GM12878 (cell line): ENCODE measurements around the gene TSPEAR. TPM values are rescaled to one million over a fixed set of nuclear protein-coding genes. Genes with fewer than 3 reads are reported as not detected.
"Not testable (repeated sequence)": the region's sequence is repeated elsewhere in the genome, so short reads cannot be mapped to it uniquely, and the experiment has no call there.

ENCODE experiments used
- ATAC-seq: fragments of 200-7000 bp; cut with Tn5 transposase; 3 replicates; pipeline ENCODE4 v1.9.1; 2020; ENCODE audit warnings: mild to moderate bottlenecking, moderate library complexity
- BruUV-seq: library from RNA; stranded (reverse); fragments of 400-500 nt; replicated peaks from 2 replicates; lab custom pipeline; 2021; lab: Mats Ljungman, UMichigan
- CTCF ChIA-PET: fragments of 300-600 bp; sonication (Branson Sonifier 250); formaldehyde crosslinking; extraction: SDS; loops from one replicate; lab custom pipeline; 2021; ENCODE audit warnings: inconsistent platforms; lab: Yijun Ruan, JAX
- POLR2A ChIA-PET: fragments of 350-600 bp; formaldehyde crosslinking; extraction: SDS; loops from one replicate; lab custom pipeline; 2021; ENCODE audit warnings: inconsistent platforms; lab: Charles Lee
- RAD21 ChIA-PET: fragments of 300-600 bp; sonication (Branson Sonifier 250); formaldehyde crosslinking; loops from one replicate; lab custom pipeline; 2023; ENCODE audit warnings: antibody characterized with exemption; ENCODE audit not compliant: unreplicated experiment; lab: Charles Lee
- SMC1A ChIA-PET: fragments of 300-600 bp; sonication (Branson Sonifier 250); formaldehyde crosslinking; loops from one replicate; lab custom pipeline; 2023; ENCODE audit not compliant: unreplicated experiment, uncharacterized antibody; lab: Charles Lee
- DNase-seq: peaks from one replicate; pipeline ENCODE4 v3.0.0-alpha.2; 2011; ENCODE audit warnings: low read depth, low spot score
- FAIRE-seq: peaks from 3 replicates; lab custom pipeline; 2011; peaks lifted over from hg19 to GRCh38; lab: Jason Lieb, UNC
- H2AFZ ChIP-seq: 2 replicates; pipeline ENCODE4 v1.6.0; 2011; ENCODE audit warnings: low read depth, low read length, control low read depth; ENCODE audit not compliant: control insufficient read depth
- H3K27ac ChIP-seq: 2 replicates; pipeline ENCODE4 v1.5.1; 2011; ENCODE audit warnings: control low read depth; ENCODE audit not compliant: control insufficient read depth, insufficient read depth
- H3K27me3 ChIP-seq, 2 experiments: replicated peaks in 1 of 2; 2 replicates each; pipeline versions ENCODE4 v1.6.0 to v1.6.1; 2011; ENCODE audit warnings: low read length in 1 of 2; ENCODE audit not compliant: control insufficient read depth in 2 of 2, insufficient read depth in 2 of 2
- H3K36me3 ChIP-seq, 2 experiments: 2 replicates each; pipeline ENCODE4 v1.5.1; 2011; ENCODE audit warnings: low read length in 1 of 2; ENCODE audit not compliant: control insufficient read depth in 2 of 2, insufficient read depth in 2 of 2
- H3K4me1 ChIP-seq: 2 replicates; pipeline ENCODE4 v1.6.1; 2011; ENCODE audit warnings: mild to moderate bottlenecking, low read length, moderate library complexity, mixed read lengths; ENCODE audit not compliant: control insufficient read depth, insufficient read depth
- H3K4me2 ChIP-seq: 2 replicates; pipeline ENCODE4 v1.6.0; 2011; ENCODE audit warnings: control low read depth; ENCODE audit not compliant: control insufficient read depth, insufficient read depth
- H3K4me3 ChIP-seq: fragments of 200-600 bp; sonication (generic); 2 replicates; pipeline ENCODE4 v1.5.1; 2016
- H3K79me2 ChIP-seq: 2 replicates; pipeline ENCODE4 v1.6.0; 2011; ENCODE audit warnings: low read length; ENCODE audit not compliant: control insufficient read depth, insufficient read depth
- H3K9ac ChIP-seq: 2 replicates; pipeline ENCODE4 v1.8.0; 2011; ENCODE audit warnings: low read length, control low read depth, mixed read lengths; ENCODE audit not compliant: control insufficient read depth, insufficient read depth
- H3K9me3 ChIP-seq: replicated peaks from 3 replicates; pipeline ENCODE4 v1.5.1; 2011; ENCODE audit warnings: mild to moderate bottlenecking, low read length; ENCODE audit not compliant: control insufficient read depth, insufficient read depth
- H4K20me1 ChIP-seq: 2 replicates; pipeline ENCODE4 v1.6.0; 2011; ENCODE audit not compliant: control insufficient read depth, insufficient read depth
- ZNF24 ChIP-seq: fragments of 450-650 bp; IDR thresholded peaks from 2 replicates; pipeline ENCODE4 v1.6.1; 2017; ENCODE audit warnings: antibody characterized with exemption, mild to moderate bottlenecking
- WGBS: methylation state at CpG from one replicate; pipeline ENCODE4 v1.1.6; 2016; ENCODE audit warnings: low lambda C conversion rate; ENCODE audit not compliant: insufficient replicate concordance, insufficient coverage; ENCODE audit errors: missing lambda C conversion rate; 5-methylcytosine and 5-hydroxymethylcytosine counted together
- in situ Hi-C: fragments of 300-500 bp; cut with MboI; formaldehyde crosslinking; loops from 9 replicates; pipeline ENCODE4 v1.14.3; 2018; ENCODE audit warnings: mixed read lengths
- intact Hi-C: fragments of 100-400 bp; cut with micrococcal nuclease; formaldehyde crosslinking; loops from one replicate; pipeline ENCODE4 v1.14.2; 2022; ENCODE audit not compliant: unreplicated experiment
- polyA plus RNA-seq, 11 experiments: library from polyadenylated mRNA; depleted of rRNA in 4 of 11; unstranded in 6 of 11; stranded (reverse) in 5 of 11; fragments of >200 nt; fragmentation: Nextera tagmentation in 4 of 11; fragmentation: Illumina TruSeq in 1 of 11; extraction: Ambion mirVana in 4 of 11; extraction: Trizol in 1 of 11; gene quantifications; 1 replicate in 1 of 11; 2 replicates in 10 of 11; pipeline versions ENCODE4 v1.2.1 to v1.2.3, GENCODE V29; 2011 to 2016; ENCODE audit warnings: inconsistent platforms in 2 of 11, missing spikeins in 2 of 11, low read depth in 1 of 11
- total RNA-seq, 4 experiments: library from RNA; depleted of rRNA in 3 of 4; stranded (reverse); fragments of >200 nt in 3 of 4; fragmentation: Illumina TruSeq in 1 of 4; extraction: Trizol in 1 of 4; gene quantifications; 2 replicates each; pipeline versions ENCODE4 v1.2.1 to v1.2.3, GENCODE V29; 2013 to 2021

The TSPEAR gene
- total and polyA plus RNA-seq, 10 of the 15 experiments (the other 5 are each of a cell fraction or from before 2014, with no cell fraction given) = not detected

- intact Hi-C loops (no loop called here), in situ Hi-C loops (no loop called here)
- no peaks in the 10 kb centered on the region for H3K79me2 ChIP-seq
- POLR2A ChIA-PET = no interaction called here
- H3K9ac ChIP-seq = no peak overlapping the region
- no peak overlapping the region for H2AFZ ChIP-seq
- RAD21 ChIA-PET = no interaction called here
- FAIRE-seq = no peak
- SMC1A ChIA-PET = no interaction called here
- H3K27me3 ChIP-seq = peaks cover 2 to 3% of the 10 kb centered on the region in 2 experiments; a peak in 3 of 4 replicates
- CTCF ChIA-PET = no interaction called here
- H4K20me1 ChIP-seq = no peaks in the 10 kb centered on the region
- H3K9me3 ChIP-seq = no peaks in the 10 kb centered on the region; the same call in 2 of the 3 replicates
- no peak for ATAC-seq
- 28% methylated on average over 30 of the region's 35 CpGs for WGBS
- DNase-seq = no peak
- no peak overlapping the region for H3K4me3 ChIP-seq
- no peaks in the 10 kb centered on the region for H3K4me1 ChIP-seq
- BruUV-seq = no TSS peak
- no peaks in the 10 kb centered on the region for H3K36me3 ChIP-seq
- H3K4me2 ChIP-seq = no peak overlapping the region
- TF ChIP-seq ZNF24 = no peak
- no peak overlapping the region for H3K27ac ChIP-seq
These were observed 13.3 kb downstream of the TSPEAR start for GRCh38 chr21:44697811-44698734.

- H3K9ac ChIP-seq, FAIRE-seq, SMC1A ChIA-PET, intact Hi-C loops, BruUV-seq, H3K9me3 ChIP-seq, in situ Hi-C loops, H3K4me2 ChIP-seq, POLR2A ChIA-PET, H2AFZ ChIP-seq, H3K4me1 ChIP-seq, H3K4me3 ChIP-seq, ATAC-seq, H3K36me3 ChIP-seq, CTCF ChIA-PET, H4K20me1 ChIP-seq, RAD21 ChIA-PET, H3K79me2 ChIP-seq, H3K27ac ChIP-seq, H3K27me3 ChIP-seq, DNase-seq: not testable (repeated sequence)
- WGBS = 25% methylated on average over 15 of the region's 21 CpGs
These were observed 14.1 kb downstream of the TSPEAR start, which contains the start of gene KRTAP10-12 for GRCh38 chr21:44697172-44697810. Gene KRTAP10-12 (plus strand): TSS chr21:44697172. CDS start chr21:44697202, 30 bp downstream.
